H9 (cell line): ENCODE measurements around the gene RAB3B. TPM values are rescaled to one million over a fixed set of nuclear protein-coding genes. Genes with fewer than 3 reads are reported as not detected.

Experiments
- DNase-seq: peaks from one replicate; pipeline ENCODE4 v3.0.0-alpha.2; 2017
- H2AFZ ChIP-seq: one replicate; pipeline ENCODE4 v1.6.1; 2013; ENCODE audit warnings: mild to moderate bottlenecking, low read length, control low read depth, moderate library complexity
- H2AK5ac ChIP-seq: 2 replicates; pipeline ENCODE4 v1.6.1; 2013; ENCODE audit warnings: low read length, control low read depth, mixed read lengths; ENCODE audit not compliant: insufficient read length
- H2BK120ac ChIP-seq: one replicate; pipeline ENCODE4 v1.6.1; 2013; ENCODE audit warnings: low read depth, mild to moderate bottlenecking, low read length, control low read depth, inconsistent platforms; ENCODE audit not compliant: poor library complexity, severe bottlenecking
- H2BK12ac ChIP-seq: 2 replicates; pipeline ENCODE4 v1.6.1; 2013; ENCODE audit warnings: low read length, control low read depth, mixed read lengths, low read depth; ENCODE audit not compliant: insufficient read length
- H2BK15ac ChIP-seq: 2 replicates; pipeline ENCODE4 v1.6.1; 2013; ENCODE audit warnings: low read depth, low read length, control low read depth
- H2BK20ac ChIP-seq: one replicate; pipeline ENCODE4 v1.6.1; 2013; ENCODE audit warnings: low read depth, mild to moderate bottlenecking, low read length, control low read depth, inconsistent platforms; ENCODE audit not compliant: poor library complexity, severe bottlenecking
- H2BK5ac ChIP-seq: 2 replicates; pipeline ENCODE4 v1.6.1; 2013; ENCODE audit warnings: low read length, control low read depth, mixed read lengths; ENCODE audit not compliant: insufficient read length
- H3K14ac ChIP-seq: 2 replicates; pipeline ENCODE4 v1.6.1; 2013; ENCODE audit warnings: low read length, control low read depth; ENCODE audit not compliant: insufficient read depth
- H3K18ac ChIP-seq: 2 replicates; pipeline ENCODE4 v1.6.1; 2013; ENCODE audit warnings: low read depth, mild to moderate bottlenecking, mixed read lengths, low read length, control low read depth; ENCODE audit not compliant: insufficient read length
- H3K23ac ChIP-seq: 2 replicates; pipeline ENCODE4 v1.6.1; 2013; ENCODE audit warnings: low read length, control low read depth, mixed read lengths, low read depth; ENCODE audit not compliant: insufficient read length
- H3K23me2 ChIP-seq: 2 replicates; pipeline ENCODE4 v1.6.1; 2013; ENCODE audit warnings: low read depth, mild to moderate bottlenecking, mixed read lengths, low read length, control low read depth; ENCODE audit not compliant: insufficient read length, poor library complexity, severe bottlenecking
- H3K27ac ChIP-seq: 2 replicates; pipeline ENCODE4 v1.5.1; 2013; ENCODE audit warnings: low read length, control low read depth, mixed read lengths, low read depth; ENCODE audit not compliant: insufficient read length
- H3K27me3 ChIP-seq: 2 replicates; pipeline ENCODE4 v1.6.1; 2013; ENCODE audit warnings: low read length, control low read depth, inconsistent platforms; ENCODE audit not compliant: insufficient read depth
- H3K4ac ChIP-seq: 2 replicates; pipeline ENCODE4 v1.6.1; 2013; ENCODE audit warnings: low read depth, mild to moderate bottlenecking, control low read depth, inconsistent platforms, low read length, moderate library complexity
- H3K4me1 ChIP-seq: 2 replicates; pipeline ENCODE4 v1.6.1; 2013; ENCODE audit warnings: low read length, control low read depth, inconsistent platforms; ENCODE audit not compliant: insufficient read depth
- H3K4me2 ChIP-seq: 2 replicates; pipeline ENCODE4 v1.6.1; 2013; ENCODE audit warnings: low read length, control low read depth, mixed read lengths; ENCODE audit not compliant: insufficient read length, insufficient read depth
- H3K56ac ChIP-seq: 2 replicates; pipeline ENCODE4 v1.6.1; 2013; ENCODE audit warnings: low read depth, mild to moderate bottlenecking, mixed read lengths, low read length, control low read depth; ENCODE audit not compliant: insufficient read length
- H3K79me1 ChIP-seq: 2 replicates; pipeline ENCODE4 v1.6.1; 2013; ENCODE audit warnings: low read depth, mild to moderate bottlenecking, moderate library complexity, low read length, control low read depth, inconsistent platforms; ENCODE audit not compliant: insufficient read depth, poor library complexity, severe bottlenecking
- H3K79me2 ChIP-seq: 2 replicates; pipeline ENCODE4 v1.6.1; 2013; ENCODE audit warnings: low read length, control low read depth, inconsistent platforms; ENCODE audit not compliant: insufficient read depth
- H3K9ac ChIP-seq: 2 replicates; pipeline ENCODE4 v1.6.1; 2013; ENCODE audit warnings: low read length, control low read depth, mixed read lengths; ENCODE audit not compliant: insufficient read length; ENCODE audit errors: extremely low read depth
- H3K9me3 ChIP-seq: one replicate; pipeline ENCODE4 v1.6.1; 2013; ENCODE audit warnings: low read depth, low read length, inconsistent platforms; ENCODE audit not compliant: control insufficient read depth
- H3T11ph ChIP-seq: one replicate; pipeline ENCODE4 v1.6.1; 2013; ENCODE audit warnings: mild to moderate bottlenecking, low read length, control low read depth, inconsistent platforms
- H4K20me1 ChIP-seq: one replicate; pipeline ENCODE4 v1.6.1; 2013; ENCODE audit not compliant: control insufficient read depth, insufficient read length, insufficient read depth
- H4K5ac ChIP-seq: 2 replicates; pipeline ENCODE4 v1.6.1; 2013; ENCODE audit warnings: low read depth, mild to moderate bottlenecking, mixed read lengths, low read length, control low read depth; ENCODE audit not compliant: insufficient read length
- H4K8ac ChIP-seq: replicated peaks from 2 replicates; pipeline ENCODE4 v1.6.1; 2013; ENCODE audit warnings: low read length, control low read depth, mixed read lengths, low read depth; ENCODE audit not compliant: insufficient read length
- H4K91ac ChIP-seq: 2 replicates; pipeline ENCODE4 v1.6.1; 2013; ENCODE audit warnings: low read depth, mild to moderate bottlenecking, moderate library complexity, mixed read lengths, low read length, control low read depth; ENCODE audit not compliant: insufficient read length
- H3K27ac Mint-ChIP-seq, 3 experiments: 2 replicates in 2 of 3; 3 replicates in 1 of 3; pipeline ENCODE4 v1.8.0; 2020 to 2021; ENCODE audit warnings: mixed read lengths in 3 of 3, mild to moderate bottlenecking in 1 of 3, moderate library complexity in 1 of 3
- H3K27me3 Mint-ChIP-seq: 2 replicates; pipeline ENCODE4 v1.8.0; 2021; ENCODE audit warnings: low read depth, mild to moderate bottlenecking, moderate library complexity, mixed read lengths
- H3K36me3 Mint-ChIP-seq, 3 experiments: 2 replicates in 2 of 3; 3 replicates in 1 of 3; pipeline ENCODE4 v1.8.0; 2020 to 2021; ENCODE audit warnings: low read depth in 3 of 3, mixed read lengths in 3 of 3; ENCODE audit not compliant: insufficient read depth in 1 of 3
- H3K4me1 Mint-ChIP-seq, 2 experiments: 2 replicates each; pipeline ENCODE4 v1.8.0; 2020; ENCODE audit warnings: mixed read lengths in 2 of 2
- H3K4me3 Mint-ChIP-seq, 2 experiments: 2 replicates in 1 of 2; 3 replicates in 1 of 2; pipeline ENCODE4 v1.8.0; 2020 to 2021; ENCODE audit warnings: mild to moderate bottlenecking in 2 of 2, mixed read lengths in 2 of 2, moderate library complexity in 1 of 2
- H3K9me3 Mint-ChIP-seq, 2 experiments: 2 replicates in 1 of 2; 3 replicates in 1 of 2; pipeline ENCODE4 v1.8.0; 2020; ENCODE audit warnings: mild to moderate bottlenecking in 2 of 2, mixed read lengths in 2 of 2, moderate library complexity in 1 of 2
- CTCF ChIP-seq: fragments of 200-600 bp; sonication (generic); conservative IDR thresholded peaks from 3 replicates; pipeline ENCODE4 v1.8.0; 2021; ENCODE audit warnings: antibody characterized with exemption, mild to moderate bottlenecking
- whole genome bisulfite sequencing: extraction: QIAGEN DNeasy Blood & Tissue Kit; methylation state at CpG from one replicate; pipeline ENCODE4 v1.1.7; 2013; ENCODE audit warnings: missing lambda C conversion rate, low lambda C conversion rate, mixed read lengths; ENCODE audit not compliant: insufficient read length; ENCODE audit errors: extremely low coverage; 5-methylcytosine and 5-hydroxymethylcytosine counted together
- total RNA-seq: library from RNA; stranded (reverse); gene quantifications from 2 replicates; pipeline ENCODE4 v1.2.1, GENCODE V29; 2021

The RAB3B gene
- total RNA-seq, 1 experiment from 2014 or later: 30.6 TPM

- H3K4me1 ChIP-seq: peaks cover 10% of the 10 kb centered on the region; the same call in 1 of the 2 replicates
- no peak overlapping the region for H2AFZ ChIP-seq
- H3K14ac ChIP-seq: 0 out of 2 replicates have a peak overlapping the region, but pooled peaks have one; percentile 31
- no peaks in the 10 kb centered on the region for H3K23me2 ChIP-seq
- TF ChIP-seq CTCF: no peak
- no peak overlapping the region for H2BK12ac ChIP-seq
- peak overlapping the region; percentile 42 for H3K18ac ChIP-seq
- peaks cover 10 to 11% of the 10 kb centered on the region in 2 experiments for H3K9me3 Mint-ChIP-seq
- H3K4me3 Mint-ChIP-seq: no peak overlapping the region
- no peak overlapping the region for H2BK5ac ChIP-seq
- no peaks in the 10 kb centered on the region for H4K20me1 ChIP-seq
- no peak overlapping the region for H4K91ac ChIP-seq
- no peak overlapping the region for H2BK15ac ChIP-seq
- no CpG with 5 or more reads among the region's 4 CpGs for whole genome bisulfite sequencing
- H3K9me3 ChIP-seq: no peaks in the 10 kb centered on the region
- H3K27ac Mint-ChIP-seq: peak overlapping the region in 2 of 3 experiments; percentile 46 to 60; a peak in 4 of 7 replicates
- H4K8ac ChIP-seq: no peak overlapping the region
- H3K27me3 Mint-ChIP-seq: no peaks in the 10 kb centered on the region
- H3K36me3 Mint-ChIP-seq: peaks cover 7 to 16% (median 13%) of the 10 kb centered on the region in 3 experiments; a peak in 5 of 7 replicates
- no peak overlapping the region for H3K27ac ChIP-seq
- no peaks in the 10 kb centered on the region for H3K79me2 ChIP-seq
- no peak overlapping the region for H3K4ac ChIP-seq
- no peak overlapping the region for H4K5ac ChIP-seq
- H3K9ac ChIP-seq: no peak overlapping the region
- H3K27me3 ChIP-seq: no peaks in the 10 kb centered on the region
- no peak overlapping the region for H3K4me2 ChIP-seq
- no peak overlapping the region for H2BK20ac ChIP-seq
- no peak for DNase-seq
- H2AK5ac ChIP-seq: no peak overlapping the region
- H3K79me1 ChIP-seq: no peaks in the 10 kb centered on the region
- no peak overlapping the region for H3K23ac ChIP-seq
- H3K56ac ChIP-seq: no peak overlapping the region
- H3T11ph ChIP-seq: no peak overlapping the region
- no peak overlapping the region for H2BK120ac ChIP-seq
- peaks cover 35 to 41% of the 10 kb centered on the region in 2 experiments for H3K4me1 Mint-ChIP-seq
Measured at GRCh38 chr1:51907079-51907702, 83.3 kb downstream of the RAB3B start.
